Forelimb muscle (tissue), 1 donor: ENCODE results near the gene TTC24. TPM values are rescaled to one million over a fixed set of nuclear protein-coding genes. Genes with fewer than 3 reads are reported as not detected.
"Not testable (repeated sequence)": the region's sequence is repeated elsewhere in the genome, so short reads cannot be mapped to it uniquely, and the experiment has no call there.

Experiments
- DNase-seq: peaks from one replicate; pipeline ENCODE4 v3.0.0-alpha.2; 2013; ENCODE audit warnings: low read depth
- polyA plus RNA-seq: library from polyadenylated mRNA; unstranded; fragments of 120-200 nt; gene quantifications from one replicate; pipeline ENCODE4 v1.2.1, GENCODE V29; 2013; ENCODE audit not compliant: insufficient read length

TTC24 gene
- polyA plus RNA-seq, 1 donor, result 0.32 TPM

- no peak for DNase-seq
These were observed 7.5 kb downstream of the TTC24 start for GRCh38 chr1:156586892-156587477.

- not testable (repeated sequence) for DNase-seq
These were observed 8.4 kb downstream of the TTC24 start for GRCh38 chr1:156587927-156588326.

GRCh38 chr1:156589546-156589945 is 10.0 kb downstream of the TTC24 start:
- no peak for DNase-seq

- DNase-seq, result no peak
These were observed 11.0 kb downstream of the TTC24 start for GRCh38 chr1:156590326-156591180.

GRCh38 chr1:156591181-156591431 is 11.6 kb downstream of the TTC24 start:
- DNase-seq, result no peak

GRCh38 chr1:156591432-156592157 is 12.1 kb downstream of the TTC24 start, which contains the start of gene NAXE:
NAXE (plus strand) TSS chr1:156591776; CDS start chr1:156591805, 29 bp downstream.
- peak; percentile 25 for DNase-seq

GRCh38 chr1:156592158-156592909 is 12.8 kb downstream of the TTC24 start:
- no peak for DNase-seq

GRCh38 chr1:156592910-156593660 is 13.6 kb downstream of the TTC24 start:
- no peak for DNase-seq

- DNase-seq, result no peak
These were observed 14.1 kb downstream of the TTC24 start for GRCh38 chr1:156593661-156593989.

GRCh38 chr1:156594190-156594589 is 14.7 kb downstream of the TTC24 start:
- no peak for DNase-seq

GRCh38 chr1:156595016-156595415 is 15.5 kb downstream of the TTC24 start:
- no peak for DNase-seq

- no peak for DNase-seq
These were observed 16.9 kb downstream of the TTC24 start for GRCh38 chr1:156596426-156596825.

- DNase-seq, result no peak
These were observed 18.6 kb downstream of the TTC24 start for GRCh38 chr1:156598125-156598524.

GRCh38 chr1:156598731-156599432 is 19.4 kb downstream of the TTC24 start:
- no peak for DNase-seq

- no peak for DNase-seq
These were observed 20.3 kb downstream of the TTC24 start for GRCh38 chr1:156599811-156600210.

GRCh38 chr1:156600733-156601121 is 21.2 kb downstream of the TTC24 start:
- no peak for DNase-seq

GRCh38 chr1:156601122-156601830 is 21.8 kb downstream of the TTC24 start, which contains the start of gene GPATCH4:
GPATCH4 (minus strand) TSS chr1:156601479.
- peak; percentile 55 for DNase-seq

GRCh38 chr1:156601892-156602291 is 22.4 kb downstream of the TTC24 start:
- no peak for DNase-seq

GRCh38 chr1:156602557-156602993 is 23.1 kb downstream of the TTC24 start:
- DNase-seq, result no peak

- not testable (repeated sequence) for DNase-seq
These were observed 27.8 kb downstream of the TTC24 start for GRCh38 chr1:156607344-156607743.
